ENCODE results near the gene CA10.

DNA sequence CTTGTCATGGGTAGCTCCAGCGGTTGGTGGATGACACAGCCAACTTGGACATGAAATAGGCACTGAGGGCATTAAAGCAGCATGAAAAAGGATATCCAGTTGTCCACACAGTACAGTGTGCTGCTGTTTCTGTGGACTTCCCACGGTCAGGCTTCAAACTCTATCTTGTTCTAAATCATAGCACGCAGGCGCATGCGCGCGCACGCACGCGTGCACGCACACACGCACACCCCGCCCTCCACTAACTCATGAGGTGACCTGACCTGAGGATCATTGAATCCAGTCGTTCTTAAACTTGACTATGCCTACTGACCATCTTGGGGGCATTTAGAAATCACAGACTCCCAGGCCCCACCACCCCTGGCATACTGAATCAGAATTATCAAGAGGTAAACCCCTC lies 361.4 kb downstream of the CA10 start:
- TF ChIP-seq CTCF (conservative IDR thresholded peaks at IDR 0.05) = no peak
- TF ChIP-seq EZH2 (IDR thresholded peaks at IDR 0.05; ENCODE audit: low read depth) = no peak

Measured in PC-9 (cell line).